ENCODE results near the gene HAAO.

Gene HAAO

GRCh38 chr2:42813763-42814162 is 21.4 kb upstream of the HAAO start:
- DNase-seq (ENCODE audit: low spot score) = no peak

GRCh38 chr2:42812899-42813479 is 20.6 kb upstream of the HAAO start:
- peak; percentile 41 for DNase-seq (ENCODE audit: low spot score)

- DNase-seq (ENCODE audit: low spot score) = no peak
These were observed 18.8 kb upstream of the HAAO start for GRCh38 chr2:42810971-42811811.

GRCh38 chr2:42810121-42810970 is 18.0 kb upstream of the HAAO start:
- peak; percentile 94 for DNase-seq (ENCODE audit: low spot score)

- peak; percentile 86 for DNase-seq (ENCODE audit: low spot score)
These were observed 17.4 kb upstream of the HAAO start for GRCh38 chr2:42809819-42810120.

GRCh38 chr2:42809131-42809818 is 16.9 kb upstream of the HAAO start:
- DNase-seq (ENCODE audit: low spot score) = peak; percentile 45

- no peak for DNase-seq (ENCODE audit: low spot score)
These were observed 15.9 kb upstream of the HAAO start for GRCh38 chr2:42808301-42808700.

GRCh38 chr2:42806786-42807185 is 14.4 kb upstream of the HAAO start:
- no peak for DNase-seq (ENCODE audit: low spot score)

GRCh38 chr2:42804891-42805290 is 12.5 kb upstream of the HAAO start:
- DNase-seq (ENCODE audit: low spot score) = no peak

GRCh38 chr2:42804338-42804737 is 12.0 kb upstream of the HAAO start:
- no peak for DNase-seq (ENCODE audit: low spot score)

GRCh38 chr2:42802150-42802549 is 9.8 kb upstream of the HAAO start:
- no peak for DNase-seq (ENCODE audit: low spot score)

GRCh38 chr2:42801381-42801780 is 9.0 kb upstream of the HAAO start:
- no peak for DNase-seq (ENCODE audit: low spot score)

GRCh38 chr2:42800981-42801380 is 8.6 kb upstream of the HAAO start:
- no peak for DNase-seq (ENCODE audit: low spot score)

- no peak for DNase-seq (ENCODE audit: low spot score)
These were observed 8.1 kb upstream of the HAAO start for GRCh38 chr2:42800461-42800962.

GRCh38 chr2:42799881-42800280 is 7.5 kb upstream of the HAAO start:
- DNase-seq (ENCODE audit: low spot score) = no peak

- DNase-seq (ENCODE audit: low spot score) = no peak
These were observed 4.9 kb upstream of the HAAO start for GRCh38 chr2:42797281-42797680.

GRCh38 chr2:42796427-42797248 is 4.3 kb upstream of the HAAO start:
- DNase-seq (ENCODE audit: low spot score) = no peak

- DNase-seq (ENCODE audit: low spot score) = no peak
These were observed 3.5 kb upstream of the HAAO start for GRCh38 chr2:42795841-42796301.

GRCh38 chr2:42795275-42795674 is 2.9 kb upstream of the HAAO start:
- DNase-seq (ENCODE audit: low spot score) = no peak

- DNase-seq (ENCODE audit: low spot score) = peak; percentile 37
These were observed 2.1 kb upstream of the HAAO start for GRCh38 chr2:42794271-42795046.

Data from SW480 (cell line).